ENCODE results near the gene PLXDC1. TPM values are rescaled to one million over a fixed set of nuclear protein-coding genes. Genes with fewer than 3 reads are reported as not detected.
"Not testable (repeated sequence)": the region's sequence is repeated elsewhere in the genome, so short reads cannot be mapped to it uniquely, and the experiment has no call there.

Gene PLXDC1
- total RNA-seq, 1 donor from 2014 or later = 12.2 TPM

DNA sequence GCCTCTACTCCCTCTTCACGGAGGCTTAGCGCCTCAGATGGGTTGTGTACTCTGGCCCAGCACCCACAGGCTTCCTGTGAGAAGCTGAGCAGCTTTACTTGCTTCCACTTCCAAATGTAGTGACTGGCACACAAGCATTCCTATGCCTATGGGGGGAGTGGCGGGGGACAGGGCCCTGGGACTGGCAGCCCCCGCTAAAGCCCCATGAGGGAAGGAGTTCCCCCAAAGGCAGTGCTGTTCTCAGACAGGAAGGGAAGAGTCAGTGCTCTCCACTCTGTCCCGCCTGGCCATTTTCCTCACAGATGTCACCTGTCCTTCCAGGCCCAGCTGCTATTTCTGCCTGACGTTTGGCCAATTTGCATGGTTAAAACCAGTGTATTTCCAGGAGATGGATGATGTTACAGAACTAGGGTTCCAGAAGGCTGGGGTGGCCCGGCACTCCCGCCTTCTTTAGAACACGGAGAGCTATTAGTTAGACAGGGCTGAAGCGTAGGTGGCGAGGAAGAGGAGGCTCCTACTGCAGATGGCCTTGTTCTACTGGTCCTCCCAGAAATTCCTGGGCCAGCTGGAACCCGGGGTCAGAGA, 100.3 kb downstream of the PLXDC1 start:
- Histone ChIP-seq H3K9me3 (replicated peaks) (peaks cover 27% of the 10 kb centered on the region), H3K4me1 (no peaks in the 10 kb centered on the region), H3K4me3 (no peak overlapping the region), H3K36me3 (no peaks in the 10 kb centered on the region), H3K27ac (replicated peaks) (no peak overlapping the region), H3K27me3 (ENCODE audit: low read depth) (no peaks in the 10 kb centered on the region)
- TF ChIP-seq, protein P1, sequence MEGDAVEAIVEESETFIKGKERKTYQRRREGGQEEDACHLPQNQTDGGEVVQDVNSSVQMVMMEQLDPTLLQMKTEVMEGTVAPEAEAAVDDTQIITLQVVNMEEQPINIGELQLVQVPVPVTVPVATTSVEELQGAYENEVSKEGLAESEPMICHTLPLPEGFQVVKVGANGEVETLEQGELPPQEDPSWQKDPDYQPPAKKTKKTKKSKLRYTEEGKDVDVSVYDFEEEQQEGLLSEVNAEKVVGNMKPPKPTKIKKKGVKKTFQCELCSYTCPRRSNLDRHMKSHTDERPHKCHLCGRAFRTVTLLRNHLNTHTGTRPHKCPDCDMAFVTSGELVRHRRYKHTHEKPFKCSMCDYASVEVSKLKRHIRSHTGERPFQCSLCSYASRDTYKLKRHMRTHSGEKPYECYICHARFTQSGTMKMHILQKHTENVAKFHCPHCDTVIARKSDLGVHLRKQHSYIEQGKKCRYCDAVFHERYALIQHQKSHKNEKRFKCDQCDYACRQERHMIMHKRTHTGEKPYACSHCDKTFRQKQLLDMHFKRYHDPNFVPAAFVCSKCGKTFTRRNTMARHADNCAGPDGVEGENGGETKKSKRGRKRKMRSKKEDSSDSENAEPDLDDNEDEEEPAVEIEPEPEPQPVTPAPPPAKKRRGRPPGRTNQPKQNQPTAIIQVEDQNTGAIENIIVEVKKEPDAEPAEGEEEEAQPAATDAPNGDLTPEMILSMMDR (IDR thresholded peaks at IDR 0.05; ENCODE audit: borderline replicate concordance) = no peak
- DNase-seq = no peak
- intact Hi-C loops (cut with micrococcal nuclease) = no loop called here

DNA sequence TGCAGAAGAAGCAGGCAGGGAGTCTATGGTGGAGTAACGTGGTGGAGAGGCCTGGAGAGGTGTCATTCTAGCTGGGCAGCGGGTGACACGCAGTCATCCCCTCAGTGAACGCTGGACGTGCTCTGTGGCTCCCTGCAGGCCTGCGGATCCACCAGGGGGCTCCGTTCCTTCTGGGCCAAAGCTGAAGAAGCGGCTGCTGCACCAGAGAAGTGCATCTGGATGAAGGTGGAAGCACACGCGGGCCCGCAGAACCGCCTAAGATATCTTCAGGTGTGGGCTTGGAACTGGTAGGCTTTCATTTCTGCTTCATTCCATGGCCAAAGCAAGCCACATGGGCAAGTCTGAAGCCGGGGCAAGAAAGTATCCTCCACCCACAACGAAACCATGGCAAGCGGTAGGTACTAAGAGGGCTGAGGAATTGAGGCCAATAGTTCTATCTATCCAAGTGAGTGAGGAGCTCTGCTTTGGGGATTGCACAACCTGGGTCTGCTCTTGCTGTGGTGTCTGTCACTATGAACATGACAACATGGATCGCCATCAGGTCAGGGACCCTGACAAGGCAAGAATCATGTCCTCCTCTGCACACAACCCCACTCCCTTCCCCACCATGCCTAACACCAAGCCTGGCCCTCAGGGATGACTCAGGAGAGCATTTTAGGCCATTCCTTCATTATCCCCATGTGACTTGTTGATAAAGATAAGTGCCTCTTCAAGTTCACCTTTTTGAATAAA, 105.3 kb downstream of the PLXDC1 start:
- Histone ChIP-seq H3K27me3 (ENCODE audit: low read depth) (no peaks in the 10 kb centered on the region), H3K27ac (replicated peaks) (no peak overlapping the region), H3K4me3 (no peak overlapping the region), H3K9me3 (replicated peaks) (peaks cover 30% of the 10 kb centered on the region), H3K4me1 (no peaks in the 10 kb centered on the region), H3K36me3 (no peaks in the 10 kb centered on the region)
- intact Hi-C loops (cut with micrococcal nuclease) = no loop called here
- DNase-seq = no peak
- TF ChIP-seq, protein P1 (IDR thresholded peaks at IDR 0.05; ENCODE audit: borderline replicate concordance) = no peak

DNA sequence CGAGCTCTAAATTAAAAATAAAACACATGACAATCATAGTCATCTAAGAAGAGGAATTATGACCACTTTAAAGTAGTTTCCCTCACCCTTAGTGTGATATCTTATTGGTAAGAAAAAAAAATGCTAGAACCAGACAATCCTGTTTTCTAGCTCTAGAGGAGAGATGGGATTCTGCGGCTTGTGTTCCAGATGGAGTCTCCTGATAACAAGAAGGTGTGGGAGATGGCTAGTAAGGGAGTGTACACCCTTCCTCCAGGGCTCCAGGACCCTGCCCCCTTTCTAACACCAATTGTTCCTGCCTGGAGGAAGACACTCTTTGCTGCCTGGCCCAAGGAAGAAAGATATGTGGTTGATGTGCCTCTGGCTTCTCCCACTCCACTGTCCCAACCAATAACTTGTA, 115.4 kb downstream of the PLXDC1 start:
- Histone ChIP-seq H3K4me1 (no peaks in the 10 kb centered on the region), H3K36me3 (no peaks in the 10 kb centered on the region), H3K27me3 (ENCODE audit: low read depth) (peaks cover 5% of the 10 kb centered on the region), H3K27ac (replicated peaks) (no peak overlapping the region), H3K9me3 (replicated peaks) (no peaks in the 10 kb centered on the region), H3K4me3 (no peak overlapping the region)
- intact Hi-C loops (cut with micrococcal nuclease) = no loop called here
- DNase-seq = no peak
- TF ChIP-seq, protein P1 (IDR thresholded peaks at IDR 0.05; ENCODE audit: borderline replicate concordance) = no peak

DNA sequence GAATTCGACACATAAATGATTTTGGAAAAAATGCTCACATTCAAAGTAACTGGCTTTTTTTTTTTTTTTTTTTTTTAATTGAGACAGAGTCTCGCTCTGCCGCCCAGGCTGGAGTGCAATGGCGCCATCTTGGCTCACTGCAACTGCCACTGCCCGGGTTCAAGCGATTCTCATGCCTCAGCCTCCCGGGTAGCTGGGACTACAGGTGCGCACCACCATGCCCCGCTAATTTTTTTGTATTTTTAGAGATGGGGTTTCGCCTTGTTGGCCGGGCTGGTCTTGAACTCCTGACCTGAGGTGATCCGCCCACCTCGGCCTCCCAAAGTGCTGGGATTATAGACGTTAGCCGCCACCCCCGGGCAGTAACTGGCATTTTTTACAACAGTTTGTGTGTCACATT, 115.9 kb downstream of the PLXDC1 start:
- H3K4me3 ChIP-seq; H3K9me3 ChIP-seq (replicated peaks); H3K27me3 ChIP-seq (ENCODE audit: low read depth); H3K36me3 ChIP-seq; intact Hi-C loops (cut with micrococcal nuclease); H3K4me1 ChIP-seq; DNase-seq; H3K27ac ChIP-seq (replicated peaks): not testable (repeated sequence)

DNA sequence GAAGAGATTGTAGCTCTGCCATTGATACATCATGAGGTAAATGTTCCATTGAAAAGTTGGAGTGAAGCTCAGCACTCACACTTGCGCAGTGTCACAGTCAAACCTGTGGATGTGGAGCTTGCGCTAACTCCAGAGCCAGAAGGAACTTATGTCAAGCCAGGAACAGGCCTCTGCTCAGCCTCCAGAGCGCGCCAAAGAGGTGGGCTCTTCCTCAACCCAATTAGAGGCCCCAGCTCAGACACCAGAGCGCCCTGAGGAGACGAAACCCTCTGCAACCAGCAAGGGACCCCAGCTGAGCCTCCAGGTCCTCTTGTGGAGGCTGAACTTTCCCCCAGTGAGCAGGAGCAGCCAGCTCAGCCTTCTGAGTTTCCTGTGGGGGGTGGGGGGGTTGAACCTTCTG, 122.7 kb downstream of the PLXDC1 start:
- TF ChIP-seq, protein P1 (IDR thresholded peaks at IDR 0.05; ENCODE audit: borderline replicate concordance) = no peak
- no peak overlapping the region for H3K4me3 ChIP-seq
- DNase-seq = no peak
- no peak overlapping the region for H3K27ac ChIP-seq (replicated peaks)
- no peaks in the 10 kb centered on the region for H3K9me3 ChIP-seq (replicated peaks)
- H3K36me3 ChIP-seq = no peaks in the 10 kb centered on the region
- H3K4me1 ChIP-seq = peaks cover 18% of the 10 kb centered on the region
- intact Hi-C loops (cut with micrococcal nuclease) = no loop called here
- no peaks in the 10 kb centered on the region for H3K27me3 ChIP-seq (ENCODE audit: low read depth)

DNA sequence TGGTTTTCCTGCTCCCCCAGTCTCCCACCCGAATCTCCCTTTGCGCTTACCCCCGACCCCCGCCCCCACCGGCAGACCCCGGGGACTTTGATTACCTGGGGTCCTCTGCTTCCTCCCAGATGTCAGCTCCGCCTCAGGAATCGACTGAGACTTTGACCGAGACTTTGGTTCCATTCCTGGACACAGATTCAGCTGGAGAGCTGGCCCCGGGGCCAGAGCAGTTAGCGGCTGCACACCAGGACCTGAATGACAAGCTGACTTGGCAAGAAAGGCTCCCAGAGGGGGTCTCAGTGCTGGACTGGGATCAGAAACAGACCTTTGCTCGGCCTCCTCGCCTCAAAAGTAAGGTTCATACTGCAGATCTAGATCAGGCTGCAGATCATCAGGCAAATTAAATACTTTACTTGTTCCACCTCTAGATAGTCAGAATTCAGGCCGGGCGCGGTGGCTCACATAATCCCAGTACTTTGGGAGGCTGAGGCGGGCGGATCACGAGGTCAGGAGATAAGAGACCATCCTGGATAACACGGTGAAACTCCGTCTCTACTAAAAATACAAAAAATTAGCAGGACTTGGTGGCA, 123.9 kb downstream of the PLXDC1 start:
- peak; percentile 41 for DNase-seq
- no peaks in the 10 kb centered on the region for H3K9me3 ChIP-seq (replicated peaks)
- peak overlapping the region; percentile 71 for H3K4me3 ChIP-seq
- intact Hi-C loops (cut with micrococcal nuclease) = no loop called here
- peak overlapping the region; percentile 16 for H3K27ac ChIP-seq (replicated peaks)
- H3K36me3 ChIP-seq = no peaks in the 10 kb centered on the region
- H3K27me3 ChIP-seq (ENCODE audit: low read depth) = no peaks in the 10 kb centered on the region
- TF ChIP-seq, protein P1 (IDR thresholded peaks at IDR 0.05; ENCODE audit: borderline replicate concordance) = no peak
- peaks cover 18% of the 10 kb centered on the region for H3K4me1 ChIP-seq

Data from left ventricle myocardium inferior (tissue), 1 donor.